Activated T-helper 2 cell treated with anti-CD3 and anti-CD28 coated beads, Interferon-gamma antibody, Interleukin-2, Interleukin-4, amounts not matched to agents 10 μg/mL and 5 μg/mL and 100 μg/mL, durations not matched to agents 14 hours and 24 hours and 36 hours (primary cell): ENCODE data around the gene PARD6A. TPM values are rescaled to one million over a fixed set of nuclear protein-coding genes. Genes with fewer than 3 reads are reported as not detected.

Experiments used
- DNase-seq: peaks from one replicate; pipeline ENCODE4 v3.0.0; 2021; ENCODE audit warnings: low spot score
- H3K27ac Mint-ChIP-seq: one replicate; pipeline ENCODE4 v1.8.0; 2021; ENCODE audit warnings: mixed read lengths
- H3K27me3 Mint-ChIP-seq: one replicate; pipeline ENCODE4 v1.8.0; 2021; ENCODE audit warnings: low read depth, mixed read lengths
- H3K36me3 Mint-ChIP-seq: one replicate; pipeline ENCODE4 v1.8.0; 2021; ENCODE audit warnings: low read depth, mixed read lengths
- H3K4me1 Mint-ChIP-seq: one replicate; pipeline ENCODE4 v1.8.0; 2021; ENCODE audit warnings: low read depth, mixed read lengths
- H3K4me3 Mint-ChIP-seq: one replicate; pipeline ENCODE4 v1.8.0; 2021; ENCODE audit warnings: low read depth, mild to moderate bottlenecking, moderate library complexity, mixed read lengths
- H3K9me3 Mint-ChIP-seq: one replicate; pipeline ENCODE4 v1.8.0; 2021; ENCODE audit warnings: mixed read lengths
- intact Hi-C: fragments of 100-400 bp; cut with micrococcal nuclease; formaldehyde crosslinking; loops from one replicate; pipeline ENCODE4 v1.15.1; 2023
- total RNA-seq: library from RNA; stranded (reverse); gene quantifications from 2 replicates; pipeline ENCODE4 v1.2.3, GENCODE V29; 2022

PARD6A gene
- total RNA-seq, 1 donor from 2014 or later = 11.5 TPM

DNA sequence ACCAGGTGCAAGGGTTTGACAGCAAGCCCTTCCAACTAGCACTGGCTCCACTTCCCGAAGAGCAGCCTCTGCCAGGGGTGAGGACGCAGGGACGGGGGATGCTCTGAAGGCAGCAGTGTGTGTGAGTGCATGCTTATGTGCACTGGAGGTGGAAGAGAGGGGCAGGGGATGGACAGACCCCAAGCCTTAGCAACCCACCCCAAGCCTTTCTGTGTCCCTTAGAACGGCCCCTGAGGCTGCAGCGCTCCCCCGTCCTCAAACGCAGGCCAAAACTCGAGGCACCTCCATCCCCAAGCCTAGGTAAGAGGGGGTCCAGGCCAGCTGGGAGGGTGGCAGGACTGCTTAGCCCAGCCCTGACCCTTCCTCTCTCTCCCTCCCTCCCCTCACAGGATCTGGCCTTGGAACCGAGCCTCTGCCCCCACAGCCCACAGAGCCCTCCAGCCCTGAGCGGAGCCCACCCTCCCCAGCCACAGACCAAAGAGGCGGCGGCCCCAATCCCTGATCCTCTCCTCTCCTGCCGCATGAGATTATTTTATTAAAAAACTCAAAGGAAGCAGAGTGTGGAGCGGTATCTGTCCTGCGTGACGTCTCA is 3.6 kb upstream of the PARD6A start:
- peak overlapping the region; percentile 33 for H3K4me3 Mint-ChIP-seq
- H3K27me3 Mint-ChIP-seq = no peaks in the 10 kb centered on the region
- intact Hi-C loops = no loop called here
- H3K9me3 Mint-ChIP-seq = no peaks in the 10 kb centered on the region
- H3K27ac Mint-ChIP-seq = no peak overlapping the region
- no peak for DNase-seq
- H3K36me3 Mint-ChIP-seq = peaks cover 48% of the 10 kb centered on the region
- peaks cover 13% of the 10 kb centered on the region for H3K4me1 Mint-ChIP-seq

GRCh38 chr16:67657751-67658518 is 2.8 kb upstream of the PARD6A start:
- Mint-ChIP-seq H3K4me1 (peaks cover 13% of the 10 kb centered on the region), H3K27me3 (no peaks in the 10 kb centered on the region), H3K27ac (no peak overlapping the region), H3K36me3 (peaks cover 45% of the 10 kb centered on the region), H3K4me3 (no peak overlapping the region), H3K9me3 (no peaks in the 10 kb centered on the region)
- intact Hi-C loops = no loop called here
- no peak for DNase-seq

DNA sequence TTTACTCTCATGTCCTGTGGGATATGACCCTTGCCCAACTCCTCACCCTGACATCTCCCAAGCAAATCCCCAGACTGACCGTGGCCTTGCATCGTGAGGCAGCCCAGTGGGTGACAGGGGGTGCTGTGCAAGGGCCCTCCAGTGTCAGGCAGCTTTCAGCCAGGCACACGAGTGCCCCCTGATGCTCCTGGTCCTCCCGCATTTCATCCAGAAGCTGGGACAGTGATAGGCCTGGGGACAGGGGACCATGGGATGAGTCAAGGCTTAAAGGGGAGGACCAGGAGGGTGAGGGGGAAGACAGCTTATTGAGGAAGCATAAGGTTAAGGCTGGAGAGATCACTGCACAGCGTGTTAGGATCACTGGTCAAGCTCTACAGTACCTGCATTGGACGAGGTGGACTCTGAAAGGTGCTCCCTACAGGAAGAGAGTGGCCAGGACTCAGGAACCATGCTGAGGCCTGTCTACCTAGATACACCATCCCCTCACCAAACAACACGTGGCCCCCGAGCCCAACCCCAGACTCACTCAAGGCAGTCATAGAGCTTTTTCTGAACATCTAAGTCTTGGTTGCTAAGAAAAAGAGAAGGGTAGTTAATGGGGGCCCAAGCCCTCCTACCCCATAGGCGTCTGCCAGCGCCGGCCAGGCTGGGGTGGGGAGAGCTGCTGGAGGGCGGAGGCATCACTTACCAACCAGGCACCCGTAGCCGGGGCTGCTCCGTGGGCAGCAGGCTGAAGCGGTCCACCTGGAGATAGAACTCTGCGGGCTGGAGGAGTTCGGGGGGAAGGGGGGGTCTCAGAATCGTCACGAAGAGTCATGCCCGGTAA is 1.7 kb upstream of the PARD6A start:
- peak overlapping the region; percentile 92 for H3K4me3 Mint-ChIP-seq
- peak overlapping the region; percentile 96 for H3K27ac Mint-ChIP-seq
- H3K4me1 Mint-ChIP-seq = peaks cover 13% of the 10 kb centered on the region
- peaks cover 42% of the 10 kb centered on the region for H3K36me3 Mint-ChIP-seq
- intact Hi-C loops = no loop called here
- DNase-seq = no peak
- H3K9me3 Mint-ChIP-seq = no peaks in the 10 kb centered on the region
- H3K27me3 Mint-ChIP-seq = no peaks in the 10 kb centered on the region

- H3K36me3 Mint-ChIP-seq = peaks cover 36% of the 10 kb centered on the region
- H3K4me1 Mint-ChIP-seq = peaks cover 13% of the 10 kb centered on the region
- peak within 1 kb of the TSS; percentile 96 for H3K27ac Mint-ChIP-seq
- intact Hi-C loops = loop anchor here (1.0 to 5.0 kb wide), 8 partner anchors 15 to 413 kb away; partner anchors contain the start of genes CARMIL2, CENPT, CTCF and FHOD1
- no peaks in the 10 kb centered on the region for H3K27me3 Mint-ChIP-seq
- H3K4me3 Mint-ChIP-seq = peak within 1 kb of the TSS; percentile 92
- DNase-seq = peak; percentile 91
- H3K9me3 Mint-ChIP-seq = no peaks in the 10 kb centered on the region
Observed at GRCh38 chr16:67659675-67660563, 841 bp upstream of the PARD6A start, which contains the start of gene ACD. ACD (minus strand) TSS chr16:67660260; CDS start chr16:67660220, 40 bp downstream.

DNA sequence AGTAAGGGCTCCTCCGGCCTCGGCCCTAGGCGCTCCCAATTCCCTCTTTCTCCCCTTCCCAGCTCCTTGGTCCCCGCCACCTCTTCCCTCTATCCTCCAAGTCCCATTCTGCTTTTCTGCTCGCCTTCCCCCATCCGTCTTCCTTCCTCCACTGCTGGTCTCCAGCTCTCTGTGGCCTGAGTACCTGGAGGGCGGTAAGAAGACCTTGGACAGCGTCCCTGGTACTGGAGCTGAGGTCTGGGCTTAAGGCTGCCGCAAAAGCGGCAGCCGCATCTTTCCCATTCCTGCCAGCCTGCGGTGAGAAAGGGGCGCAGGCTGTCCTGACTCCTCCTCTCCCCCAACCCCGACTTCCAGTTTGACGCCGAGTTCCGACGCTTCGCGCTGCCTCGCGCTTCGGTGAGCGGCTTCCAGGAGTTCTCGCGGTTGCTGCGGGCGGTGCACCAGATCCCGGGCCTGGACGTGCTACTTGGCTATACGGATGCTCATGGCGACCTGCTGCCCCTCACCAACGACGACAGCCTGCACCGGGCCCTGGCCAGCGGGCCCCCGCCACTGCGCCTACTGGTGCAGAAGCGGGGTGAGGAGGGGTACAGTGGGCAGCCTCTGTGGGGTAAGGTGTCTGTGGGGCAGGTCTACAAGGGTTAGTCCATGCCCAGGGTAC is 471 bp downstream of the PARD6A start:
- H3K4me1 Mint-ChIP-seq = peaks cover 16% of the 10 kb centered on the region
- peak overlapping the region; percentile 89 for H3K4me3 Mint-ChIP-seq
- peaks cover 26% of the 10 kb centered on the region for H3K36me3 Mint-ChIP-seq
- intact Hi-C loops = loop anchor here (2.0 to 5.0 kb wide), 5 partner anchors 16 to 414 kb away; partner anchors contain the start of genes CARMIL2, CENPT, FHOD1 and NUTF2
- H3K27ac Mint-ChIP-seq = peak overlapping the region; percentile 68
- H3K27me3 Mint-ChIP-seq = no peaks in the 10 kb centered on the region
- DNase-seq = no peak
- H3K9me3 Mint-ChIP-seq = no peaks in the 10 kb centered on the region

DNA sequence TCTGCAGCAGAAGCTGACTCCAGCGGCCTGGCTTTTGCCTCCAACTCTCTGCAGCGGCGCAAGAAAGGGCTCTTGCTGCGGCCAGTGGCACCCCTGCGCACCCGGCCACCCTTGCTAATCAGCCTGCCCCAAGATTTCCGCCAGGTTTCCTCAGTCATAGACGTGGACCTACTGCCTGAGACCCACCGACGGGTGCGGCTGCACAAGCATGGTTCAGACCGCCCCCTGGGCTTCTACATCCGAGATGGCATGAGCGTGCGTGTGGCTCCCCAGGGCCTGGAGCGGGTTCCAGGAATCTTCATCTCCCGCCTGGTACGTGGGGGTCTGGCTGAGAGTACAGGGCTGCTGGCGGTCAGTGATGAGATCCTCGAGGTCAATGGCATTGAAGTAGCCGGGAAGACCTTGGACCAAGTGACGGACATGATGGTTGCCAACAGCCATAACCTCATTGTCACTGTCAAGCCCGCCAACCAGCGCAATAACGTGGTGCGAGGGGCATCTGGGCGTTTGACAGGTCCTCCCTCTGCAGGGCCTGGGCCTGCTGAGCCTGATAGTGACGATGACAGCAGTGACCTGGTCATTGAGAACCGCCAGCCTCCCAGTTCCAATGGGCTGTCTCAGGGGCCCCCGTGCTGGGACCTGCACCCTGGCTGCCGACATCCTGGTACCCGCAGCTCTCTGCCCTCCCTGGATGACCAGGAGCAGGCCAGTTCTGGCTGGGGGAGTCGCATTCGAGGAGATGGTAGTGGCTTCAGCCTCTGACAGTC is 1.3 kb downstream of the PARD6A start:
- H3K36me3 Mint-ChIP-seq = peaks cover 22% of the 10 kb centered on the region
- peak overlapping the region; percentile 89 for H3K4me3 Mint-ChIP-seq
- no peak overlapping the region for H3K27ac Mint-ChIP-seq
- peaks cover 17% of the 10 kb centered on the region for H3K4me1 Mint-ChIP-seq
- intact Hi-C loops = loop anchor here (2.0 to 5.0 kb wide), 5 partner anchors 17 to 415 kb away; partner anchors contain the start of genes CARMIL2, CENPT, FHOD1 and NUTF2
- H3K27me3 Mint-ChIP-seq = no peaks in the 10 kb centered on the region
- no peaks in the 10 kb centered on the region for H3K9me3 Mint-ChIP-seq
- DNase-seq = no peak

DNA sequence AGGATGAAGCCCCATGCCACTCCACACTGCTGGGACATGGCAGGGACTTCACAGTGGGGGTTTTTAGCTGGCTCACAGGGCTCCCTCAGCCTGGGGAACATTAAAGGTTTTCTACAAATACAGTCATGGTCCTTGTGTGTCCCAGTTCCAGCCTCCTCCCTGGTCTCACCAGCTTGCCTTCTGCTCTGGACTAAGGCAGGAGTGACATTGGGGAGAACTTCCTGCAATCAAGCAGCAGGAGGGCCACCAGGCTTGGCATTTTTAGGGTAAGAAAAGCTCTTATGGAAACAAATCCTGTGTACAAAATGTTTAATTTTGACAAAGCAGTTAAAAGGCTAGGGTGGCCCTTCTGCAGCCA is 1.9 kb downstream of the PARD6A start:
- Mint-ChIP-seq H3K36me3 (peaks cover 16% of the 10 kb centered on the region), H3K9me3 (no peaks in the 10 kb centered on the region), H3K27me3 (no peaks in the 10 kb centered on the region), H3K27ac (no peak overlapping the region), H3K4me3 (no peak overlapping the region), H3K4me1 (peaks cover 22% of the 10 kb centered on the region)
- DNase-seq = no peak
- intact Hi-C loops = loop anchor here (5.0 kb wide), 1 partner anchor 125 kb away; no protein-coding TSS in a partner anchor

DNA sequence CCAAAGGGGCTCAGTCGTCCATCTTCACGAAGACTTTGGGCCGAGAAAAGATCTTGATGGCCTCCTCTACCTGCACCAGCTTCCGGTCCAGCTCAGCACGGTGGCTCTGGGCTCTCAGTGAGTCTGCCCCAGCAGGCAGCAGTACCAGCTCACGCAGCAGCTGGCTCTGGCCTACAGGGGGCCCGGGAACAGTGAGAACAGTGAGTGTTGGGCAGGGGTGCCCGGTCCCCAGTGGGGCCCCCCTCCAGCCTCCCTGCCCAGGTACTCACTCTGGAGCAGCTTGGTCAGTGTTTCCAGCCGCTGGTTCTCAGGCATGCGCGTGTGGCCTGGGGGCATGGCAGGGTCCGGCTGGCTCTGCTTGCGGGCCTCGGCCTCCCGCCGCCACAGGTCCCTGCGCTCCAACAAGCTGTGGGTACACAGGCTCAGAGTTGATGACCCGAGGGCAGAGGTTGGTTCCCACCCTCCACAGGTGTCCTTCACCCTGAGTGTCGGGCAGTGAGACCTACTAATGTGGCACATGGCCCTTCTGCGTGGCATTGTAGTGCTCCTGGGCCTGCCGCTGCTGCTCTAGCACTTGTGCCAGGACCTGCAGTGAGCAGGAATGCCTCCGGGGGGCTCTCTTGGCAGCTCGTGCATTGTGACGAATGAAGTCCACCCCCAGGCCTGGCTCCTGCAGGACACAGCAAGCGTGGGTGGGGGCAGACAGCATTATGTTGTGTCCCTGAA is 2.6 kb downstream of the PARD6A start:
- Mint-ChIP-seq H3K27me3 (no peaks in the 10 kb centered on the region), H3K4me1 (peaks cover 22% of the 10 kb centered on the region), H3K36me3 (peaks cover 13% of the 10 kb centered on the region), H3K9me3 (no peaks in the 10 kb centered on the region), H3K27ac (no peak overlapping the region), H3K4me3 (no peak overlapping the region)
- no peak for DNase-seq
- intact Hi-C loops = loop anchor here (5.0 kb wide), 1 partner anchor 126 kb away; no protein-coding TSS in a partner anchor

DNA sequence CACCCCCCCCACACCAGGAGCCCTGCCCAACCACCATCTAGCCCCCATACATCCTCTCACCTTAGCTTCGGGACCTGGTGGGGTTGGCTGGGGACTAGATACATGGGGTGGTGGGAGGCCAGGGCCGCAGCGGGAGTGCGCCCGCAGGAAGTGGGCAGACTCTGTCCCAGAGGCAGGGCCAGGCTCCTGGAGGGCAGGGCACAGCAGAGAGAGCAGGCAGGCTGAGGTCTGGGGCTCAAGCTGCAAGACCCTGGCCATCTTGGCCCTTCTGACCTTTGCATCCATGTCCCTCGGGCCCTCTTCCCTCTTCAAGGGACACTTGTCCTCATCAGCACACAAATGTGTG is 3.1 kb downstream of the PARD6A start:
- no peak overlapping the region for H3K27ac Mint-ChIP-seq
- no peak overlapping the region for H3K4me3 Mint-ChIP-seq

DNA sequence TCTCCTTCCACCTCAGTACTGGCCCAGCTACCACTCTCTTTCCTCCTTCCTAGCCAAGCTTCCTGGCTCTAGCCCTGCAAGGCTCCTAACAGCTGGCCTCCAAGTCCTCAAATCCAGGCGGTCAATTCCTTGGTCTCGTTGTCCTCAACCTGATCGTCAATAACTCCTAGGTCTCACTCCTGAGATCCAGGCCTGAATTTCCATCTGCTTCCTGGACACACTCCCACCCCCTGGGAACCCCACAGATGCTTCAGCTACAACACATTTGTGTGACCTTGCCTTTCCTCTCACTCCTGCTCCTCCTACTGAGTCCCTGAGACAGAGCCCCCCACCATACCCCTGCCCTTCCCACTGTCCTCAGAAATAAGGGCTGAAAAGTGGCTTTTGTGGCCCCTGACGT is 3.5 kb downstream of the PARD6A start:
- Mint-ChIP-seq H3K27ac (no peak overlapping the region), H3K27me3 (no peaks in the 10 kb centered on the region), H3K9me3 (no peaks in the 10 kb centered on the region), H3K4me1 (peaks cover 16% of the 10 kb centered on the region), H3K4me3 (no peak overlapping the region), H3K36me3 (peaks cover 4% of the 10 kb centered on the region)
- no peak for DNase-seq
- intact Hi-C loops = loop anchor here (5.0 kb wide), 1 partner anchor 127 kb away; no protein-coding TSS in a partner anchor

More for the DNA sequence above, 3.1 kb downstream of the PARD6A start:
- DNase-seq = no peak
- intact Hi-C loops = loop anchor here (5.0 kb wide), 1 partner anchor 127 kb away; no protein-coding TSS in a partner anchor
- H3K9me3 Mint-ChIP-seq = no peaks in the 10 kb centered on the region
- H3K4me1 Mint-ChIP-seq = peaks cover 20% of the 10 kb centered on the region
- peaks cover 8% of the 10 kb centered on the region for H3K36me3 Mint-ChIP-seq
- no peaks in the 10 kb centered on the region for H3K27me3 Mint-ChIP-seq
